ENCODE data around the gene CLMN.

The CLMN gene

GRCh38 chr14:95237121-95237957 lies 82.4 kb downstream of the CLMN start:
- no peak for TF ChIP-seq CTCF (IDR thresholded peaks at IDR 0.05)
- no peak for DNase-seq
- Mint-ChIP-seq H3K36me3 (ENCODE audit: low read depth) (no peaks in the 10 kb centered on the region), H3K9me3 (peaks cover 4% of the 10 kb centered on the region), H3K27ac (peak overlapping the region; percentile 50), H3K4me3 (no peak overlapping the region), H3K4me1 (peaks cover 83% of the 10 kb centered on the region), H3K27me3 (ENCODE audit: low read depth, poor library complexity) (peaks cover 3% of the 10 kb centered on the region)

GRCh38 chr14:95236221-95236620 lies 83.5 kb downstream of the CLMN start:
- no peak for DNase-seq
- Mint-ChIP-seq H3K27ac (no peak overlapping the region), H3K4me3 (no peak overlapping the region), H3K9me3 (peaks cover 4% of the 10 kb centered on the region), H3K27me3 (ENCODE audit: low read depth, poor library complexity) (peaks cover 3% of the 10 kb centered on the region), H3K36me3 (ENCODE audit: low read depth) (no peaks in the 10 kb centered on the region), H3K4me1 (peaks cover 82% of the 10 kb centered on the region)
- TF ChIP-seq CTCF (IDR thresholded peaks at IDR 0.05): no peak

GRCh38 chr14:95235767-95236166 lies 83.9 kb downstream of the CLMN start:
- Mint-ChIP-seq H3K27ac (no peak overlapping the region), H3K4me3 (no peak overlapping the region), H3K9me3 (peaks cover 4% of the 10 kb centered on the region), H3K27me3 (ENCODE audit: low read depth, poor library complexity) (peaks cover 3% of the 10 kb centered on the region), H3K4me1 (peaks cover 79% of the 10 kb centered on the region), H3K36me3 (ENCODE audit: low read depth) (no peaks in the 10 kb centered on the region)
- TF ChIP-seq CTCF (IDR thresholded peaks at IDR 0.05): no peak
- DNase-seq: no peak

- Mint-ChIP-seq H3K9me3 (peaks cover 4% of the 10 kb centered on the region), H3K27ac (no peak overlapping the region), H3K27me3 (ENCODE audit: low read depth, poor library complexity) (peaks cover 4% of the 10 kb centered on the region)
Observed at GRCh38 chr14:95235351-95235750, 84.4 kb downstream of the CLMN start.

GRCh38 chr14:95234426-95234825 lies 85.3 kb downstream of the CLMN start:
- H3K27me3 Mint-ChIP-seq (ENCODE audit: low read depth, poor library complexity): peaks cover 9% of the 10 kb centered on the region
- no peaks in the 10 kb centered on the region for H3K36me3 Mint-ChIP-seq (ENCODE audit: low read depth)
- H3K27ac Mint-ChIP-seq: peak overlapping the region; percentile 78
- no peak overlapping the region for H3K4me3 Mint-ChIP-seq
- no peak for DNase-seq
- TF ChIP-seq CTCF (IDR thresholded peaks at IDR 0.05): no peak
- peaks cover 81% of the 10 kb centered on the region for H3K4me1 Mint-ChIP-seq
- peaks cover 4% of the 10 kb centered on the region for H3K9me3 Mint-ChIP-seq

More at GRCh38 chr14:95235351-95235750, 84.4 kb downstream of the CLMN start:
- H3K4me1 Mint-ChIP-seq: peaks cover 79% of the 10 kb centered on the region
- DNase-seq: no peak
- no peak for TF ChIP-seq CTCF (IDR thresholded peaks at IDR 0.05)
- H3K36me3 Mint-ChIP-seq (ENCODE audit: low read depth): no peaks in the 10 kb centered on the region
- H3K4me3 Mint-ChIP-seq: no peak overlapping the region

Data from nephron progenitor cell (in vitro differentiated cells).